Measurements from ENCODE around the gene CRACR2A.

CRACR2A gene

DNA sequence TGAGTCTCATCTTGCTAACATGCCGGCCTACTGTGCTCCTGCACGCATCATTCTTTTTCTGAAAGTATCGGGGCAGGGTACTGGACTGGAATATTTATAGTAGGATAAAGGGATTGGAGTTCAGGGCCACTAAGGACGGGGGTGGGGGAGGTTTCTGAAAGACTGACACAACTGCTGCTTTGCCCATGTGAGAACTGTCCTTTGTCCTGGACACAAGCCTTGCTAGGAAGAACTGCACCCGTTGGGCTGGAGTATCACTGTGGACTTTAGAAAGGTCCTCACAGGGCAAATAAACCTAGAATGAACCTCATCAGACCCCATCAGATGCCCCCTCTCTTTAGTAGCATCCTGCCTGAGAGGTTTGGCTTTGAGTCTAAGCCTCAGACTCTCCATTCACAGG lies 174.4 kb downstream of the CRACR2A start:
- TF ChIP-seq, protein P1, sequence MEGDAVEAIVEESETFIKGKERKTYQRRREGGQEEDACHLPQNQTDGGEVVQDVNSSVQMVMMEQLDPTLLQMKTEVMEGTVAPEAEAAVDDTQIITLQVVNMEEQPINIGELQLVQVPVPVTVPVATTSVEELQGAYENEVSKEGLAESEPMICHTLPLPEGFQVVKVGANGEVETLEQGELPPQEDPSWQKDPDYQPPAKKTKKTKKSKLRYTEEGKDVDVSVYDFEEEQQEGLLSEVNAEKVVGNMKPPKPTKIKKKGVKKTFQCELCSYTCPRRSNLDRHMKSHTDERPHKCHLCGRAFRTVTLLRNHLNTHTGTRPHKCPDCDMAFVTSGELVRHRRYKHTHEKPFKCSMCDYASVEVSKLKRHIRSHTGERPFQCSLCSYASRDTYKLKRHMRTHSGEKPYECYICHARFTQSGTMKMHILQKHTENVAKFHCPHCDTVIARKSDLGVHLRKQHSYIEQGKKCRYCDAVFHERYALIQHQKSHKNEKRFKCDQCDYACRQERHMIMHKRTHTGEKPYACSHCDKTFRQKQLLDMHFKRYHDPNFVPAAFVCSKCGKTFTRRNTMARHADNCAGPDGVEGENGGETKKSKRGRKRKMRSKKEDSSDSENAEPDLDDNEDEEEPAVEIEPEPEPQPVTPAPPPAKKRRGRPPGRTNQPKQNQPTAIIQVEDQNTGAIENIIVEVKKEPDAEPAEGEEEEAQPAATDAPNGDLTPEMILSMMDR (IDR thresholded peaks at IDR 0.05) = no peak

DNA sequence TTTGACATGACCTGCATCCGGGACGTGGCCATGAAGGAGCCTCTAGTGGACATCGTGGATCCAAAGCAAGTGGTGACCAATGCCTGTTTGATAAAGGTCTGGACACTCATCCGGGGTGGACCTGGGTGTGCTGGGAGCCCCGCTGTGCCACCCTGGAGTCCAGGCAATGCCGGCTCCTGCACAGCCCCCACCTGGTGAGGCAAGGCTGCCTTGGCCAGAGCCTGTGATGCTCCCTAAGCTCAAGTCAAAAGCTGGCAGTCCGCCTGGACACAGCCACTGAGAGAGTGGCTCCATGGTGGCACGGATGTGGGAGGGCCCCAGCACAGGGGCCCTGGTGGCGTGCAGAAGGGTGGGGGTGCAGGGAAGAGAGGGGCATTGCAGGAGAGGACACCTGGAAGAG lies 176.0 kb downstream of the CRACR2A start:
- TF ChIP-seq, protein P1 (IDR thresholded peaks at IDR 0.05) = no peak

DNA sequence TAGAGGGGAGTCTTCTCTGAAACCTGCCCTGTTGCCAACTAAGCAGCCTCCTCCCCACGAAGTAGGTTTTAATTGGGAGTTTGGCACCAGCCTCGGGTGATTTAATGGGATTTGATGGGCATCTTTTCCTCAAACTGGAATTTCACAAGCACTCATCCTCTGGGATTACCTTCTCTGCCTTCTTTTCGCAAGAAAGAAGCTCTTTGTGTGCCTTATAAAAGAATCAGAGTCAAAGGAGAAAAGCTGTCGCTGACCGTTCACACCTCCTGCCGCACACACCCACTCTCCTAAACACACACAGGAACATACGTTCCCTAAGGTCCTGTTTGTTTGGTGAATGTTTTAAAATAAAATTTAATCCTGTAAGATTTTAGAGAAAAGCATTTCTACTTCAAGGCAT lies 177.9 kb downstream of the CRACR2A start:
- TF ChIP-seq, protein P1 (IDR thresholded peaks at IDR 0.05) = no peak

DNA sequence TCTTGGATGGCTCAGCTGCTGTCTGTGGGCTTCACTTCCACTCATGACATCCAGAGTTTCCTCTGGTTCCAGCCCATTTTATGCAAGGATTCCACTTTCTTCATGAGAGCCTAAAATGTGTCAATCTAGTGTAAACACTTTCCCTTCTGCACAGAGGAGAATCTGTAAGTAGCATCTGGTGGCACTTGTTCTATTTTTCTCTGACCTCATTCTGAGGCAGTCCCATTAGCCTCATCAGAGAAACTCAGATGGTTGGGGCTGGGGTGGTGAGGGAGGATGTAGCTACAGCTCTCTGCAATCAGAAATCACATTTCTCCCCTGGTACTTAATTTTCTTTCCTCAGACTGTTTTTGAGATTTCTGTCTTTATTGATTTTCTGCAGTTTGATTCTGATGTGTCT lies 180.3 kb downstream of the CRACR2A start:
- TF ChIP-seq, protein P1 (IDR thresholded peaks at IDR 0.05) = no peak

DNA sequence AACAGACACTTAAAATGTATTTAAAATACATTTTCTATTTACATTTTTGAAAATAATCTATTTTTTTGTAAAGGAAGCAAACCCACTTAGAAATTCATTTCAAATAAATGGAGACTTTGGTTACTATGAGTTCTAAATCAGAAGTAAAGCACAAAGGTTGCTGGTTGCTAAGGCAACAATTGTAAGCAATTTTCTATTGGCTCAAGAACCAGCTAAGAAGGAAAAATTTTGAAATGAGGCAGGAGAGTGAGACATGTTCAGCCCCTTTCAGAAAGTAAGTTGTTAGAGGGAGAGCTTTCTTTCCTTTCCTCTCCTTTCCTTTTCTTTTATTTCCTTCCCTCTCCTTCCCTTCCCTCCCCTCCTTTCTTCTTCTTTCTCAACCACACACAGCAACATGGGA lies 181.2 kb downstream of the CRACR2A start:
- TF ChIP-seq, protein P1 (IDR thresholded peaks at IDR 0.05) = no peak

DNA sequence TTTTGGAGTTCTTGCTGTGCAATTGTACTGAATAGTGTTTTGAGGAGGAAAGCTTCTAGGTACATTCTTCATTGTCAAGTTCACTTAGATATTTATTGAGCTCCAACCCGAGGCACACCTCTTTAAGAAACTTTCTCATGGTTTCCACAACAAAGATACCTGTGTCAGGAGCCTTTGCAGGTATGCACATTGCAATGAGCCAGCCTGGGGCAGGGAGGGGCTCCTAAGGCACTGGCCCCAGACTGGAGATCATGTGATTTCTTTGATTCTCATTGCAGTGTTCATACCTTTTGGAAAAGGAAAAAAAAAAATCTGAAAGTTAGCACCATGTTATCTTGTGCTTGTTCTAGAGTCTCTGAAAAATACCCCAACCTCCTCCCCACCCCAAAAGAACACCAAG lies 181.6 kb downstream of the CRACR2A start:
- TF ChIP-seq, protein P1 (IDR thresholded peaks at IDR 0.05) = no peak

DNA sequence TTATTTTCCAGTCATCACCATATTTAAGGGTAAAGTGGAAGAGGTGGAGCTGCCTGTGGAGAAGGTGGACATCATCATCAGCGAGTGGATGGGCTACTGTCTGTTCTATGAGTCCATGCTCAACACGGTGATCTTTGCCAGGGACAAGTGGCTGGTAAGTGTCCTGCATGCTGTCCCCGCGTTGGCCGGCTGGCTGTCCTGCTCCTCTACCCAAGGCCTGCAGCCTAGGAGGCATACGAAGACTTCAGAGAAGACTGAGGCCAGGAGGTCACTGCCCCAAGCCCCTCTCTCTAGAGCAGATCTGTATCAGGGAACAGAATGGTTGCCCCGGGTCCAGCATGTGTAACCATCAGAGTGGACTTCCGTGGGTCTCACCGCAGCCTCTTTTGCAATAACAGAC lies 184.2 kb downstream of the CRACR2A start:
- TF ChIP-seq, protein P1 (IDR thresholded peaks at IDR 0.05) = no peak

DNA sequence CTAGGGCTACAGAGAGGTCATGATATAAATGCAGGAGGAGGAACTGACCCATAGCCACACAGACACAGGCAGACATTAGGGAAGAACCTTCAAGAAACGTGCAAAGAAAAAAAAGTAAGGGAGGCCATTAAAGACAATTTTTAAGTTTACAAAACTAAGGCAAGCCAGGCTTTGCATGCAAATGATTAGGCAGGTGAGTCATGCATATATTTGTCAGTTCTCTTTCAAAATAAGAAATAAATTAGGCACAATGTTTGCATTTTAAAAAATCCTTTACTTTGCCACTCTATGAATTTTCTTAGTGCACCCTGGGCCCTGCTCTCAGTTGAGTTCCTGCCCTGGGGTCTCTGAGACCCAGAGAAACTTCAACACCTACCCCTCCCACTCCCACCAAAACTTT lies 186.9 kb downstream of the CRACR2A start:
- TF ChIP-seq, protein P1 (IDR thresholded peaks at IDR 0.05) = no peak
